Stimulated activated CD4-positive, alpha-beta T cell treated with anti-CD3 and anti-CD28 coated beads, Interleukin-4, amount 100 ng/mL, for 4 hours (primary cell): ENCODE data around the gene SBNO2.
"Not testable (repeated sequence)": the region's sequence is repeated elsewhere in the genome, so short reads cannot be mapped to it uniquely, and the experiment has no call there.

Experiments
- DNase-seq, 2 experiments: peaks; one replicate each; pipeline ENCODE4 v3.0.0-alpha.2; 2020

The SBNO2 gene

GRCh38 chr19:1133471-1133929, 40.6 kb downstream of the SBNO2 start:
- peak; percentile 67 to 77 for DNase-seq

- DNase-seq: no peak
Observed at GRCh38 chr19:1132552-1133383, 41.3 kb downstream of the SBNO2 start.

GRCh38 chr19:1131718-1132551, 42.1 kb downstream of the SBNO2 start:
- peak; percentile 84 to 94 for DNase-seq

GRCh38 chr19:1130771-1131717, 43.0 kb downstream of the SBNO2 start:
- peak; percentile 62 to 63 for DNase-seq

- no peak for DNase-seq
Observed at GRCh38 chr19:1129535-1129934, 44.5 kb downstream of the SBNO2 start.

GRCh38 chr19:1129084-1129483, 45.0 kb downstream of the SBNO2 start:
- not testable (repeated sequence) for DNase-seq

- no peak for DNase-seq
Observed at GRCh38 chr19:1128106-1128505, 46.0 kb downstream of the SBNO2 start.

GRCh38 chr19:1126984-1127760, 46.9 kb downstream of the SBNO2 start:
- DNase-seq: no peak

GRCh38 chr19:1125601-1126467, 48.2 kb downstream of the SBNO2 start:
- DNase-seq: no peak

- DNase-seq: no peak
Observed at GRCh38 chr19:1123885-1124677, 50.0 kb downstream of the SBNO2 start.

- no peak for DNase-seq
Observed at GRCh38 chr19:1123381-1123780, 50.7 kb downstream of the SBNO2 start.

- DNase-seq: no peak
Observed at GRCh38 chr19:1122972-1123363, 51.1 kb downstream of the SBNO2 start.

GRCh38 chr19:1122021-1122971, 51.8 kb downstream of the SBNO2 start:
- no peak for DNase-seq

GRCh38 chr19:1121395-1121794, 52.7 kb downstream of the SBNO2 start:
- DNase-seq: no peak

GRCh38 chr19:1119475-1120217, 54.4 kb downstream of the SBNO2 start:
- no peak for DNase-seq

GRCh38 chr19:1118999-1119398, 55.1 kb downstream of the SBNO2 start:
- no peak for DNase-seq

GRCh38 chr19:1117654-1118053, 56.4 kb downstream of the SBNO2 start:
- no peak for DNase-seq
